Glomerular visceral epithelial cell (primary cell): ENCODE results near the gene XRCC4.

Source experiments
- DNase-seq: peaks from one replicate; pipeline ENCODE4 v3.0.0-alpha.2; 2016; ENCODE audit errors: extremely low spot score

XRCC4 gene

GRCh38 chr5:83071286-83072051, 5.9 kb upstream of the XRCC4 start:
- DNase-seq = no peak

DNA sequence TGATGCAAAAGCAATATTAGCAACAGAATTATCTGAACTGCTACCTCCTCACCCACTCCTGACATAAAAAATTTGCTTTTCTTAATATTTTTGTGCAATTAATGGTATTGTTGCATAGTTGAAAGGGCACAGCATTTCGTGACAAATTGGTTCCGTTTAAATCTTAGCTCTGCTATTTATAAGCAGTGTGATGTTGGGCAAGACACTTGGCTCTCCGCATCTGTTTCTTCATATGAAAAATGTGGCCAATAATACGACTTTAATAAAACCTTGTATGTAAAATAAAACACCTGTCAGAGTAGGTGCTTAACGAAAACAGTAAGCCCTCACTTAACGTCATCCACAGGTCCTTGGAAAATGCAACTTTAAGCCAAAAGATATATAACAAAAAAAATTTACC, 4.4 kb upstream of the XRCC4 start:
- no peak for DNase-seq

GRCh38 chr5:83077662-83078261, 415 bp downstream of the XRCC4 start:
- DNase-seq = no peak

- no peak for DNase-seq
Observed at GRCh38 chr5:83082750-83083149, 5.4 kb downstream of the XRCC4 start.

GRCh38 chr5:83084336-83084735, 7.0 kb downstream of the XRCC4 start:
- DNase-seq = no peak

- DNase-seq = no peak
Observed at GRCh38 chr5:83085106-83085505, 7.8 kb downstream of the XRCC4 start.

DNA sequence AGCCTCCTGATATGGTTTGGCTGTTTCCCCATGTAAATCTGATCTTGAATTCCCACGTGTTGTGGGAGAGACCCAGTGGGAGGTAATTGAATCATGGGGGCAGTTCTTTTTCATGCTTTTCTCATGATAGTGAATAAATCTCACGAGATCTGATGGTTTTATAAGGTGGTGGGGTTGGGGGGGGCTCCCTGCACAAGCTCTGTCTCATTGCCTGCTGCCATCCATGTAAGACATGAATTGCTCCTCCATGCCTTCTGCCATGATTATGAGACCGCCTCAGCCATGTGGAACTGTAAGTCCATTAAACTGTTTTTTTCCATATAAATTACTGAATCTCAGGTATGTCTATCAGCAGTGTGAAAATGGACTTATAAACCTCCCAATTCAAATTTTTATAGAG, 12.8 kb downstream of the XRCC4 start:
- DNase-seq = no peak

DNA sequence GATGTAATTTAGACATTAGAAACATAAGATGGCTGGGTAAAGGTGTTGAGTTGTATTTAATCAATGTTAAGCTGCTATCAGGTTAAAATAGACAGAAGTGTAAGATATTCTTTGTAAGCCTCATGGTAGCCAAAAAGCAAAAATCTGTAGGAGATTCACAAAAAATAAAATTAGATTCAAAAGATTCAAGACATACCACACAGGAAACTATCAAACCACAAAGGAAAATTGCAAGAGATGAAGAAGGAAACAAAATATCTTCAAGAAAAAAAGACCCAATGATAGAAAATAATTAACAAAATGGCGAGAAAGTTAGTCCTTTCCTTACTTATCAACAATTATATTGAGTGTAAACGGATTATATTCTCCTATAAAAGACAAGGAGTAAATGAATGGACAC, 15.3 kb downstream of the XRCC4 start:
- DNase-seq = no peak

DNA sequence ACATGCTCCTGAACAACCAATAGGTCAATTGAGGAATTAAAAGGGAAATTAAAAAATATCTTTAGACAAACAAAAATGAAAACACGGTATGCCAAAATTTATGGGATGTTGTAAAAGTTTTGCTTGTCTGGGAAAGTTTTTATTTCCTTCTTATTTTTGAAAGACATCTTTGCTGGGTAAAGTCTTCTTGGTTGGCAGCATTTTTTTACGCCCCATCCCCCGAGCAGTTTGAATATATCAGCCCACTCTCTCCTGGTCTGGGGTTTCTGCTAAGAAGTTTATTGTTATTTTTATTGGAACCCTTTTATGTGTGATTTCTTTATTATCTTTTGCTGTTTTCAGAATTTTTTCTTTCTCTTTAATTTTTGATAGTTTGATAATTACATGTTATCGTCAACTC, 16.3 kb downstream of the XRCC4 start:
- DNase-seq = no peak

DNA sequence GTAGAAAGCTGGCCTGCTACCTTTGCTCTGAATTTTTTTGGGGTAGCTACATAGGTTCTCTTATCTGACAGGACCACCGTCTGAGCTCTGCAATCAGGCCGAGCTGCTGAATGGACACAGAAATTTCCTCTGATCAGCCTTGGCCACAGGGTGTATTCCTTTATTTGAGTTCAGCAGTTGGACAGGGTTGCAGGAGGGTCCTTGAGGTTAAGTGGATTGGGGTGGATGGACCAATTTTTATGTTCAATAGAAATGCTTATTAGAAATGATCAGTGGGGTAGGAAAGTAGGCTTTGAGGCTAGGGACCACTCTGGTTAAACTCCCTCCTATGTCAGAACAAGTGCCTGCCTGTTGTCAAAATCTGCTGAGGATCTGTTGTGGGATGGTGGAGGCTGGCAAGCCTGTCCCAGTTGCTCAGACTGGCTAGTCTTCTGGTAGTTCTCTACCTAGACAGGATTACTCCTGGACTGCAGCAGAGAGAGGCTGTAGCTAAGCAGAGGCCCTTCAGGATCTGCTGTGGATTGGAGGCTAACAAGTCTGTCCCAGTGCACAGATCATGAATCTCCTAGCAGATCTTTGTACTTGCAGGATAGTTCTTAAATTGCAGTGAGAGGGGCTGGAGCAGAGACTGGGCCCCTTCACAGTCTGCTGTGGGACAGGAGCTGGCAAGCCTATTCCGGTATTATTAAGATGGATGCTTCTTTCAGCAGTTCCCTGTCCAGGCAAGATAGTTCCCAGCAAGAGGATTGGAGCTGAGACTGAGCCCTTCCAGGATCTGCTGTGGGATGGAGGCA, 18.0 kb downstream of the XRCC4 start:
- DNase-seq = no peak

DNA sequence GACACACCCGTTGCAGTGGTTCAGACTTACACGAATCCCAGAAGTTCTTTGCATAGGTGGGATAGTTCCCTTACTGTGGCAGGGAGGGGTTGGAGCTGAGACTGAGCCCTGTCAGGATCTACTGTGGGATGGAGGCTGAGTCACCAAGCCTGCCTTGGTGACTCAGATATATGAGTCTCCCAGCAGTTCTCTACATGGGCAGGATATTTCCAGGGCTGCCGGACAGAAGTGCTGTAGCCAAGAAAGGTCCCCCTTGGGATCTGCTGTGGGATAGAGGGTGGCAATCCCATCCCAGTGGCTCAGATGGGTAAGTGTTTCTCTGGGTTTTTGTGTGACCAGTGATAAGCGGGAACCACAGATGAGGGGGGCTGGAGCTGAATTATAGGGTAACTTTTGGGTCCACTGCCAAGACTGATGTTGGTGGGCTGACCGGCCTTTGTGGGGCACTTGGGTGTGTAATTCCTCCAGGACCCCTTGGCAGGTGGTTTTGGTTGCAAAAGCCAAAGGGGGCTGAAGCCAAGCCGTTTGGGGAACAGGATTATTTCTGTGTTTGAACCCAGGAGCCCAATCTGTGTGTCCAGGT, 18.7 kb downstream of the XRCC4 start:
- peak; percentile 85 for DNase-seq

- peak; percentile 1 for DNase-seq
Observed at GRCh38 chr5:83096660-83097339, 19.5 kb downstream of the XRCC4 start.

DNA sequence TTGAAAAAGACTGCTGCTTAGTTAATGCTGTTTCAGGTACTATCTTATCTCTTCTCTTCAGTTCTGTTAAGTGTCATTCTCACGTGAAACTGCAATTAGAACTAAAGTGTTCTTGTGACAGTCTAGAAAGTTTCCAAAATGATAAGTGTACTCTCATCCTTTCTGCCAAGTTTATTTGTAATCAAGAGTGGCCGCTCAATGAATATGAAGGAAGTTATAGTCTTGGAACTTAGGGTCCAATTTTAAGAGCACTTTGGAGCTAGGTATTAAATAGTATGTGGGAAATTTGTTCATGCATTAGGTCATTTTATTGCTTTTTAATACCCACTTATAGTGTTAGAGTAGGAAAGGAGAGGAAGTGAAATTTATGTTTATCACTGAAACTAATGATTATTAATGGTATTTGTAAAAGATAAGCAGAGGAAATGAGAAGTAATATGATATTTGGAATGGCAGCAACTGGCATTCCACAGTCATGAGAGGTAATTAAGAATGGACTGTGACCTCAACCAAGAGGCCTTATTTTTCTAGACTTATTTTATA, 20.4 kb downstream of the XRCC4 start:
- peak; percentile 13 for DNase-seq

- no peak for DNase-seq
Observed at GRCh38 chr5:83099001-83099400, 21.7 kb downstream of the XRCC4 start.

DNA sequence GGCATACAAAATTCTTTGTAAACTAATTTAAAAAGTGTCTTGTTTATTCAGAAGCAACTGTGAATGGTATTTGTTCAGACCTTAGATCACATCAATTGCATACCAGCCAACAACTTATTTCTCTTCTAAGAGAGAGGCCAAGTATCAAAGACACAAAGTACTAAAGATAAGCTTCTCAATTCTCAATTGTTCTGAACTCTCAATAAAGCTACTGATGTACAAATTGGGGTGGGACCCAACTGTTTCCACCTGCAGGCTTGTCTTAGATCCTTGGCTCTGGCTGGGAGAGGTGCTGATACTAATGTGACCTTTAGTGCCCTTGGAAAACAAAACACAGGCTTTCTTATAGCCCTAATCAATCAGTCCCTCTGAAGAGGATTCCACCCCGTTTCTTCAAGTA, 22.1 kb downstream of the XRCC4 start:
- no peak for DNase-seq

DNA sequence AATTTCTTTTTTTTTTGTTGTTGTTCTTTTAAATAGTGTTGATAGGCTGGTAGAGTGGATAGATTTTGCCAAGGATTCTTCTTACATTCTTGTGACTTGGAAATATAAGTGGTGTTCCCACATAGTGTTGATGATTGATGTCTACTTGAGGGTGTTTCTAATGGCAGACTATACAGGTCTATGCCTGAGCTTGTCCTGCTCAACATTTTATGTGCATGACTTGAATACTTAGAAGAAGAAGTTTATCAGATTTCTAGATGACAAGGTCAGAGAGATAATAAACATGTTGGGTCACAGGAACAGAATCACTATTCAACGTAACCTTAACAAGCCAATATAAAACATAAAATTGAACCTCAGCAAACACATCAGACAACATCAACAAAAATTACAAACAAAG, 24.2 kb downstream of the XRCC4 start:
- no peak for DNase-seq

DNA sequence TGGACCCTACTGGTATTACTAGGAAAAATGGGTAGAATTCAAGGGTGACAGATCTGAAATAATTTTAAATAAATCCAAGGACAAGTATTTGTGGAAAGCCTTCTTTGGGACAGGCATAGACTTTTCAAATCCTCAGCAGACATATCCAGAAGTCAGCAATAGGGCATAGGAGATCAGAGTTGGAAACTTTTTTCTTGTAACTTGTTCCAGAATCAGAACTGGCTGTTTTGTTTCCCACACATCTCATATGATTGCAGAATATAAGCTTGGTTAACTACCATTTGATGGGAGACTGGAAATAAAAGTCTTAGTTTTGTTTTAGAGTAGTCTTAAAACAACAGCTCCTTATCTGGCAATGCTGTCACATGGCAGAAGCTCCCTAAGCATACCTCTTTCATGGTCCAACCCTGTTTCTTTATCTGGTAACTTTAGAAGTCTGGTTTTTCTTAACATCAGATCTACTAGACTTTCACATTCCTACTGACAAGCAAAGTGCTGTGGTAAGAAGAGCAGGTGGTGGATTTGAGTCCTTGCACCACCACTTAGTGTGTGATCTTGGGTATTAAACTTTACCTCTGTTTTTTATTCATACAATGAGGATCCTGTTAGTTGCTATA, 25.1 kb downstream of the XRCC4 start:
- no peak for DNase-seq

DNA sequence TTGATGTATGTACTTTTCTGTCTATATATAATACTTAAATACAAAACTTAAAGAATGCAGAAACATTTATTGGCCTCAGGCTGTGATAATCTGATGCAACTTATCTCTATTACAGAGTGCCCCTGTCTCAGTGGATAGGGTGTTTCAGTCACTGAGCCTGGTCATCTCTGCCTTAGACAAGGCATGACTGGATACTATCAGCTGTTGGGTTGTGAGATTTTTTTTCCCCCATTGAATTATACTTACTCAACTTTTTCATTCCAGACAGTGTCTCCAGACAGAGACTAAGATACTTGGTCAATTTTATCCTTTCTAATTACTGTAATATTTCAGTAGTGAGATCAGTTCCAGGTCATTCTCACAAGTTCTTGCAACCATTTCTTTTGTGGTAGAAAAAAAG, 26.7 kb downstream of the XRCC4 start:
- no peak for DNase-seq

DNA sequence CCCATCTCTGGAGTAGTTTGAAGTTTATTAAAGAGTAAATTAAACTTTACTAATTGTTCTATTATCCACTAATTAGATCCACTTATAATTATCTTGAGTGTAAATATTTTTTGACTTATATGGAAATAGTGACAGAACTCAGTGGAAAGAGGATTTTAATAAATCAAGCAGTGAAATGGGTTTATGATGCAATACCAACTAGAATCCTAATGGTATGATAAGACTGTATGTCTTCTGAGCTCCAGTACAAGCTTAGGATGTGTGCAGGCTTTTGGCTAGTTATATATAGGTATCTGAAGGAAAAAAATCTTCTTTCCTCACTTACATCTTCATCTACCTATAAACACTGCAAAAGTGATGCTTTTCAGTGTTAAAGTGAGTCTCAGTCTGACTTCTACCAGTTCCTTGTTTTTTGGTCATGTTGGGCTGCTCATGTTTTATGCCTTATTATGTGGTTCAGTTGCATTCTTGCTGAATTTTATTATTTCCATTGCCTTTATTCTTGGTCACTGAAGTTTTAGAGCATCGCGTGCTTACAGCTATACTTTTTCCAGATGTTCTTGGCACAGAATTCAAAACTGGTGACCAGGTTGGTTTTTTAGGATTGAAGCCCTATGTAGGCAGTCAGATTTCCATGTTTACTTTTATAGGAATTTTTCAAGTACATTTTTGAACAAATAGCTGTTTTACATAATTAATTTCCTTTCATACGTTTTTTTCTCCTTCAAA, 30.5 kb downstream of the XRCC4 start:
- DNase-seq = no peak

GRCh38 chr5:83109380-83109779, 32.0 kb downstream of the XRCC4 start:
- DNase-seq = no peak

GRCh38 chr5:83115816-83116215, 38.5 kb downstream of the XRCC4 start:
- DNase-seq = no peak
